ENCODE results near the gene INPP4A.

Gene INPP4A

DNA sequence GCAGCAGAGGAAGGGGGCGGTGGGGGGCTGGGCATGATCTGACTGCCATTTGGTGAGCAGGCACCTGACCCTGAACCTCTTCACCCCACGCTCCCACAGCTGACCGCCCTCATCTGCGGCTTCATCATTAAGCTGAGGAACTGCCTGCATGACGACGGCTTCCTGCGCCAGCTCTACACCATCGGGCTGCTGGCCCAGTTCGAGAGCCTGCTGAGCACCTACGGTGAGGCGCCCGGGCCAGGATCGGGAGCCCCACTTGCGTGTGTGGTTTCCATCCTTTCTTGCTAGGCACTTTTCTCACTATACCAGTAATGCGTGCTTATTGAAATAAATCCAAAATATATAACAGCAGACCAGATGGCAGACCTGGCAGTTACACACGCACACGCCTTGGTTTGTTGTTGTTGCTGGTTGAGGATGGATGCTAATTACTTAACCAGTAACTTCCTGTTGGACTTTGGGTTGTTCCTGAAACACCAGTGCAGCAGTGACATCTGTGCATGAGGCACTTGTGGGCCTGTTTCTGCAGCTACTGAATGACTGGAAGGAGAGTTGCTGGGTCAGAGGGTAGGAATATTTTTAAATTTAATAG, 120.0 kb downstream of the INPP4A start:
- H3K9me3 Mint-ChIP-seq (ENCODE audit: low read depth): no peaks in the 10 kb centered on the region
- H3K4me1 Mint-ChIP-seq (ENCODE audit: low read depth): peaks cover 4% of the 10 kb centered on the region
- no peak overlapping the region for H3K27ac Mint-ChIP-seq
- H3K36me3 Mint-ChIP-seq: no peaks in the 10 kb centered on the region
- H3K4me3 Mint-ChIP-seq: no peak overlapping the region
- no peaks in the 10 kb centered on the region for H3K27me3 Mint-ChIP-seq

- Mint-ChIP-seq H3K4me1 (ENCODE audit: low read depth) (no peaks in the 10 kb centered on the region), H3K27ac (peak overlapping the region; percentile 22), H3K36me3 (no peaks in the 10 kb centered on the region), H3K9me3 (ENCODE audit: low read depth) (no peaks in the 10 kb centered on the region), H3K4me3 (no peak overlapping the region), H3K27me3 (no peaks in the 10 kb centered on the region)
Measured at GRCh38 chr2:98565286-98565860, 120.7 kb downstream of the INPP4A start.

- H3K27ac Mint-ChIP-seq: peak overlapping the region; percentile 29
- H3K4me1 Mint-ChIP-seq (ENCODE audit: low read depth): no peaks in the 10 kb centered on the region
- no peaks in the 10 kb centered on the region for H3K27me3 Mint-ChIP-seq
- no peak overlapping the region for H3K4me3 Mint-ChIP-seq
- no peaks in the 10 kb centered on the region for H3K36me3 Mint-ChIP-seq
- no peaks in the 10 kb centered on the region for H3K9me3 Mint-ChIP-seq (ENCODE audit: low read depth)
Measured at GRCh38 chr2:98565941-98566340, 121.3 kb downstream of the INPP4A start.

DNA sequence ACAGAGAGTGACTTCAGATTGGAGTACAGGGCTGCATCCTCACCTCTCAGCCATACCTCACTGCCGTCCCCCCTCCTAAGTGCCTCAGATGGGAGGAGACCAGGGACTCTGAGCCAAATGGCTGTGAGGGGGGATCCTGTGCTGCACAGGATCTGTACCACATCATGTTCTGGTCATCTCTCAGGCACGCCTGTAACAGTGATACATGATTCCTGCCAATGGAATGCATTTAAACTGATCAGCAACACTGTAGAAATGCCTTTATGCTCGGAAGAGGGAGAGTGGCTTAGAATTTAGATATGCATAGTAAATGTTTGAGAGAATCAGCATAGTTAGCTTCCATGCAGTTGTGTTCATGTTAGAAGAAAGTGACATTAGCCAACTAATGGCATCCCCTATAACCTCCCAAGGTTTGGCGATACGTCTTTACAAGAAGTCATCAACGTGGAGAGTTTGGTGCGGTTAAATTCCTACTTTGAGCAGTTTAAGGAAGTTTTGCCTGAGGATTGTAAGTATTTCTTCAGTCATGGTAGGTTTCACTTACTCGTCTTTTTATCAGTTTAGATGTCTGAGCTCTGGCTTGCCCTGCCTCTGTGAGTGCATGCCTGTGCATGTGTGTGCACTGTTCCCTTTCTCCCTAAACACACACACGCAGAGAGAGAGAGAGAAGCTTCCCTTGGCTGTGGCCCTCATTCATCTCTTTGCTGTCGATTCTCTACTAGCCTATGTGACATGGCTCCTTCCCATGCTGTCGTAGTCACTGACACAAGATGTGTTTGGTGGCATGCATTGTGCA, 123.7 kb downstream of the INPP4A start:
- Mint-ChIP-seq H3K27me3 (no peaks in the 10 kb centered on the region), H3K4me1 (ENCODE audit: low read depth) (no peaks in the 10 kb centered on the region), H3K9me3 (ENCODE audit: low read depth) (no peaks in the 10 kb centered on the region), H3K4me3 (no peak overlapping the region), H3K36me3 (no peaks in the 10 kb centered on the region), H3K27ac (no peak overlapping the region)

DNA sequence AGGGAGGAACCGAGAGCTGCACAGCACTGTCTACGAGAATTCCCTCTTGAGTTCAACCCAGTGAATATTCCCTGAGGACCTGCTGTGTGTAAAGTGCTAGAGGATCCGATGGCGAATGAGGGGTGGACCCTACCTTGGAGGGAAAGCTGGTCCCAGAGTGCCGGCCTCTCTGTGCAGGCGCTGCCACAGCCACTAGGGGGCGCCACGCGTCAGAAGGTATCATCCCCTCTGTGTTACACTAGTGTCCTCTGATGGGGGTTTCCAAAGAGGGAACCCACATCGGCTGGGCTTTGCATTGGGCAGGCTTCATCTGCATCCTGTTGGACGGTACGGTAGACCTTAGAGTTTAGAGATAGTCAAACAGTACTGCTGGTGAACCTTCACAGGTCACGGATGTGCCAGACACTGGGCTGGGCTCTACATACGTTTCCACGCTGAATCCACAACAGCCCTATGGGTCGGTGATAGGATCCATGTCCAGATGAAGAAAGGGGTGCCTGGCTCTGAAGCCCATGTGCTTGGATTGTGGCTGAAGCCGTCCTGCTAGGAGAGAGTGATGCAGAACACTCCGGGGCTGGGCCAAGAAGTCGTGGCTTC, 124.6 kb downstream of the INPP4A start:
- peak overlapping the region; percentile 41 for H3K27ac Mint-ChIP-seq
- no peaks in the 10 kb centered on the region for H3K27me3 Mint-ChIP-seq
- H3K9me3 Mint-ChIP-seq (ENCODE audit: low read depth): no peaks in the 10 kb centered on the region
- no peaks in the 10 kb centered on the region for H3K36me3 Mint-ChIP-seq
- no peaks in the 10 kb centered on the region for H3K4me1 Mint-ChIP-seq (ENCODE audit: low read depth)
- no peak overlapping the region for H3K4me3 Mint-ChIP-seq

- H3K9me3 Mint-ChIP-seq (ENCODE audit: low read depth): no peaks in the 10 kb centered on the region
- no peaks in the 10 kb centered on the region for H3K27me3 Mint-ChIP-seq
- no peaks in the 10 kb centered on the region for H3K36me3 Mint-ChIP-seq
- no peak overlapping the region for H3K4me3 Mint-ChIP-seq
- no peaks in the 10 kb centered on the region for H3K4me1 Mint-ChIP-seq (ENCODE audit: low read depth)
- peak overlapping the region; percentile 46 for H3K27ac Mint-ChIP-seq
Measured at GRCh38 chr2:98569915-98570314, 125.3 kb downstream of the INPP4A start.

DNA sequence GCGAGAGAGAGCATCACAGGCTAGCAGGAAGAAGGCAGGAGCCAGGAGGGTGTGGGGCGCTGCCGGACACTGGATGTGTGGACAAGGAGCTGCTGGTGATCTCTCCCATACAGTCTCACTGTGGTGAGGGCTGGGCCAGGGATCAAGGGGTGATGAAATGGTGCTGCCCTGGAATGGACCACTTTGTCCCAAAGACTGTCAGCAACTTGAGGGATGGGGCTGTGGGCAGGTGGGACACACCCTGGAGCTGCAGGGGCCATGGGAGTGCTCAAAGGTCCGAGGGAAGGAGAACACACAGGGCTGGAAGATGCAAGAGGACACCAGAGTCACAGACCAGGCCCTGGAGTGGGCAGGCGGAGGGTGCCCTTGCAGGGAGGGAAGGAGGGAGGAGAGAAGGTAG, 125.7 kb downstream of the INPP4A start:
- no peaks in the 10 kb centered on the region for H3K27me3 Mint-ChIP-seq
- H3K4me1 Mint-ChIP-seq (ENCODE audit: low read depth): no peaks in the 10 kb centered on the region
- H3K4me3 Mint-ChIP-seq: no peak overlapping the region
- peak overlapping the region; percentile 22 for H3K27ac Mint-ChIP-seq
- no peaks in the 10 kb centered on the region for H3K36me3 Mint-ChIP-seq
- H3K9me3 Mint-ChIP-seq (ENCODE audit: low read depth): no peaks in the 10 kb centered on the region

DNA sequence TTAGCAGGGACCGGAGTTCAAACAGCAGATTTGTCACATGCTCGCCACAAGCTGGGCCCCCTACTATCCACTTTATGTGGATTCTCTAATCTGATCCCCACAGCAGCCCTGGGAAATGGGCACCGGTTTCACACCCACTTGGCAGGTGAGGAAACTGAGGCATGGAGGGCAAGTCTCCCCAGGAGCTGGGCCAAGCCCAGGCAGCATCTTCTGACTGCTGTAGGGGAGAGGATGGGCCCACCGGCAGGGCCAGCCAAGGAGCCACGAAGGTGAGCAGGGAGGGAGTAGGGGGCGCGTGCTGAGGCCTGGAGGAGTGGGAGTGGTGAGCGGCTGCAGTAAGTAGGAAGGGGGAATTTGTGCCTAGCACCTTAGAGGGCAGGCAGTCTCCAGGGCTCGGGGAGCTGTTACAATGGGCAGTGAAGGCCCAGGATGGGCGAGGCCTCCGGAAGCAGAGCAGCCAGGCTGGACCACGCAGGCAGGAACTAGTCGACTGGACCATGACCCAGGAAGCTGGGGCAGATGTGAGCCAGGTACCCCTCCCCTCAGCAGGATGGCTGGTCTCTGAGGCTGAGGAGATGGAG, 126.6 kb downstream of the INPP4A start:
- no peak overlapping the region for H3K4me3 Mint-ChIP-seq
- no peaks in the 10 kb centered on the region for H3K36me3 Mint-ChIP-seq
- H3K27me3 Mint-ChIP-seq: no peaks in the 10 kb centered on the region
- H3K9me3 Mint-ChIP-seq (ENCODE audit: low read depth): no peaks in the 10 kb centered on the region
- no peaks in the 10 kb centered on the region for H3K4me1 Mint-ChIP-seq (ENCODE audit: low read depth)
- H3K27ac Mint-ChIP-seq: peak overlapping the region; percentile 58

- Mint-ChIP-seq H3K27ac (no peak overlapping the region), H3K27me3 (no peaks in the 10 kb centered on the region), H3K36me3 (no peaks in the 10 kb centered on the region), H3K4me1 (ENCODE audit: low read depth) (no peaks in the 10 kb centered on the region), H3K9me3 (ENCODE audit: low read depth) (no peaks in the 10 kb centered on the region), H3K4me3 (no peak overlapping the region)
Measured at GRCh38 chr2:98571796-98572195, 127.1 kb downstream of the INPP4A start.

GRCh38 chr2:98572211-98572610, 127.6 kb downstream of the INPP4A start:
- H3K4me1 Mint-ChIP-seq (ENCODE audit: low read depth): no peaks in the 10 kb centered on the region
- H3K4me3 Mint-ChIP-seq: no peak overlapping the region
- no peaks in the 10 kb centered on the region for H3K36me3 Mint-ChIP-seq
- H3K27me3 Mint-ChIP-seq: no peaks in the 10 kb centered on the region
- H3K9me3 Mint-ChIP-seq (ENCODE audit: low read depth): no peaks in the 10 kb centered on the region
- no peak overlapping the region for H3K27ac Mint-ChIP-seq

DNA sequence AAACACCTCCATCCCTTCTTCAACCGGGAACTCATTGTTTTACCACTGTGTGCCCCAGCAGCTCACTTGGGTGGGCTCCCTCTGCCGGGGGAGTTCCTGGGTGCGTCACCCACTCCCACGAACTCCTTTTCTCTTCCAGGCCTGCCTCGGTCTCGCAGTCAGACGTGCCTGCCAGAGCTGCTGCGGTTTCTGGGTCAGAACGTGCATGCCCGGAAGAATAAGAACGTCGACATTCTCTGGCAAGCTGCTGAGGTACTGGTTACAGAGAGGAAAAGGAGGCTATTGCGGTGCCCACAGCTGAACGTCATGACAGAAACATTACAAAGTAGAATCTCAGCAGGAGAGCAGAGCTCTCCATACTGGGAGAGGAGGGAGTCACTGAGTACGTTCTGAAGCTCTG, 128.0 kb downstream of the INPP4A start:
- no peak overlapping the region for H3K27ac Mint-ChIP-seq

GRCh38 chr2:98573426-98573825, 128.8 kb downstream of the INPP4A start:
- no peaks in the 10 kb centered on the region for H3K27me3 Mint-ChIP-seq
- H3K4me1 Mint-ChIP-seq (ENCODE audit: low read depth): no peaks in the 10 kb centered on the region
- H3K36me3 Mint-ChIP-seq: peaks cover 4% of the 10 kb centered on the region
- no peak overlapping the region for H3K27ac Mint-ChIP-seq
- no peak overlapping the region for H3K4me3 Mint-ChIP-seq
- H3K9me3 Mint-ChIP-seq (ENCODE audit: low read depth): no peaks in the 10 kb centered on the region

More for the DNA sequence above, 128.0 kb downstream of the INPP4A start:
- Mint-ChIP-seq H3K4me3 (no peak overlapping the region), H3K4me1 (ENCODE audit: low read depth) (no peaks in the 10 kb centered on the region), H3K9me3 (ENCODE audit: low read depth) (no peaks in the 10 kb centered on the region), H3K36me3 (peaks cover 1% of the 10 kb centered on the region), H3K27me3 (no peaks in the 10 kb centered on the region)

- Mint-ChIP-seq H3K9me3 (ENCODE audit: low read depth) (no peaks in the 10 kb centered on the region), H3K4me1 (ENCODE audit: low read depth) (no peaks in the 10 kb centered on the region), H3K27ac (no peak overlapping the region), H3K36me3 (peaks cover 4% of the 10 kb centered on the region), H3K27me3 (no peaks in the 10 kb centered on the region), H3K4me3 (no peak overlapping the region)
Measured at GRCh38 chr2:98576666-98577312, 132.1 kb downstream of the INPP4A start.

DNA sequence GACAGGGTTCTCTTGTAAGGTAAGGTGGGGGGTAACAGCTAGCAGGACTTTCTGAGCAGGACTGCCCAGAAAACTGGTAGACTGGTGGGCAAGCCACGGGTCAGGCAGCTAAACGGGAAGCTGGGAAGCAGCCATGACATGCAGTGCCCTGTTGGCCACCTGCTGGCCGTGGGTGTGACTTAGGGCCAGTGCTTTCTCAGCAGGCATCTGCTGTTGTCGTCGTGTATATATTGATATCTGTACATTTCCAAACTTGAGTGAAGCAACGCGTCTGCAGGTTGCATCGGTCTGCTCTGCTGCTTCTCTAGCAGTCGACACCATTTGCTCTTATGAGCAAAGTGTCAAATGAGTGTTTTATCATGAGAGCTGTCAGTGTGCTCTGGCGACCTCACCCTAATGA, 132.7 kb downstream of the INPP4A start:
- Mint-ChIP-seq H3K27ac (peak overlapping the region; percentile 10), H3K36me3 (peaks cover 4% of the 10 kb centered on the region), H3K9me3 (ENCODE audit: low read depth) (no peaks in the 10 kb centered on the region), H3K4me3 (no peak overlapping the region), H3K27me3 (no peaks in the 10 kb centered on the region), H3K4me1 (ENCODE audit: low read depth) (no peaks in the 10 kb centered on the region)

DNA sequence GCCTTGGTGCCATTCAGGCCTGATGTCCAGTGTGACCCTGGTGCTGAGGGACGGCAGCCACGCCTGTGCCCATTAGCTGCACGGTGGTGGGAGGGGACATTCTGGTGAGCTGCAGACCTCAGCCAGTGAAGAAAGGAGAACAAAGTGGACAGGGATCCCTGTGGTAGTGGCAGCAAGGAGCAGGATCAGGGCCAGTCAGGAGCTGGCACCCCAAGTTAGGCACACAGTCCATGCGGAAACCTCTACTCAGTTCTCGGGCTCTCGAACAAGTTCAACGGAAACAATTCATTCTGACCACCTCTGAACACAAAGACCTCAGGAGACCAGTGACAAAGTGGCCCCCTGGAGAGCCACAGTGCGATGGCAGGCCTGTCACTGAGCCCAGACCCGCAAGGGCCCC, 133.6 kb downstream of the INPP4A start:
- peaks cover 6% of the 10 kb centered on the region for H3K36me3 Mint-ChIP-seq
- no peak overlapping the region for H3K4me3 Mint-ChIP-seq
- H3K27me3 Mint-ChIP-seq: no peaks in the 10 kb centered on the region
- H3K4me1 Mint-ChIP-seq (ENCODE audit: low read depth): no peaks in the 10 kb centered on the region
- H3K27ac Mint-ChIP-seq: no peak overlapping the region
- H3K9me3 Mint-ChIP-seq (ENCODE audit: low read depth): no peaks in the 10 kb centered on the region
